Putamen (tissue), 1 donor: ENCODE results near the gene UMAD1.

Experiments
- DNase-seq: peaks from one replicate; pipeline ENCODE4 v3.0.0-alpha.2; 2016; ENCODE audit warnings: low spot score

Gene UMAD1

GRCh38 chr7:7720750-7721621 lies 80.4 kb downstream of the UMAD1 start:
- DNase-seq = no peak

- DNase-seq = no peak
Observed at GRCh38 chr7:7731732-7732131, 91.2 kb downstream of the UMAD1 start.

- DNase-seq = no peak
Observed at GRCh38 chr7:7732621-7733281, 92.2 kb downstream of the UMAD1 start.

- no peak for DNase-seq
Observed at GRCh38 chr7:7736671-7737070, 96.1 kb downstream of the UMAD1 start.

GRCh38 chr7:7737674-7738073 lies 97.1 kb downstream of the UMAD1 start:
- DNase-seq = no peak

- DNase-seq = no peak
Observed at GRCh38 chr7:7738177-7738576, 97.6 kb downstream of the UMAD1 start.

GRCh38 chr7:7738622-7739021 lies 98.1 kb downstream of the UMAD1 start:
- no peak for DNase-seq

GRCh38 chr7:7739204-7740036 lies 98.9 kb downstream of the UMAD1 start:
- DNase-seq = no peak

GRCh38 chr7:7740037-7740355 lies 99.4 kb downstream of the UMAD1 start:
- no peak for DNase-seq

- DNase-seq = no peak
Observed at GRCh38 chr7:7742223-7742622, 101.7 kb downstream of the UMAD1 start.

- no peak for DNase-seq
Observed at GRCh38 chr7:7745258-7745657, 104.7 kb downstream of the UMAD1 start.

- DNase-seq = no peak
Observed at GRCh38 chr7:7745966-7746365, 105.4 kb downstream of the UMAD1 start.

- no peak for DNase-seq
Observed at GRCh38 chr7:7746458-7746857, 105.9 kb downstream of the UMAD1 start.

GRCh38 chr7:7750571-7751242 lies 110.2 kb downstream of the UMAD1 start:
- no peak for DNase-seq

- DNase-seq = no peak
Observed at GRCh38 chr7:7751243-7752092, 110.9 kb downstream of the UMAD1 start.

GRCh38 chr7:7756577-7756976 lies 116.0 kb downstream of the UMAD1 start:
- DNase-seq = no peak

- DNase-seq = no peak
Observed at GRCh38 chr7:7757576-7757975, 117.0 kb downstream of the UMAD1 start.

- DNase-seq = peak; percentile 35
Observed at GRCh38 chr7:7761340-7761973, 120.9 kb downstream of the UMAD1 start.

- no peak for DNase-seq
Observed at GRCh38 chr7:7761974-7762779, 121.6 kb downstream of the UMAD1 start.
